PC-9 (cell line): ENCODE measurements around the gene GYG1. TPM values are rescaled to one million over a fixed set of nuclear protein-coding genes. Genes with fewer than 3 reads are reported as not detected.

Experiments
- BruUV-seq: library from RNA; stranded (reverse); fragments of 400-500 nt; replicated peaks from 2 replicates; lab custom pipeline; 2021; lab: Mats Ljungman, UMichigan
- CTCF ChIA-PET: fragments of 300-600 bp; sonication (Branson Sonifier 250); formaldehyde crosslinking; loops from one replicate; lab custom pipeline; 2022; ENCODE audit warnings: antibody characterized with exemption; lab: Charles Lee
- POLR2A ChIA-PET: fragments of 300-600 bp; sonication (Branson Sonifier 250); formaldehyde crosslinking; loops from one replicate; lab custom pipeline; 2022; ENCODE audit warnings: antibody characterized with exemption; ENCODE audit not compliant: unreplicated experiment; lab: Charles Lee
- DNase-seq, 2 experiments: peaks; one replicate each; pipeline versions ENCODE4 v3.0.0 to v3.0.0-alpha.2; 2015 to 2022; ENCODE audit warnings: mixed read lengths in 1 of 2
- H2AFZ ChIP-seq: fragments of 200-600 bp; sonication (generic); 2 replicates; pipeline ENCODE4 v1.8.1; 2017; ENCODE audit warnings: antibody characterized with exemption
- H3F3A ChIP-seq: fragments of 200-600 bp; sonication (generic); 2 replicates; pipeline ENCODE4 v1.8.1; 2017; ENCODE audit warnings: antibody characterized with exemption, mild to moderate bottlenecking, low read depth; ENCODE audit not compliant: insufficient read depth
- H3K27ac ChIP-seq: fragments of 200-600 bp; sonication (generic); 2 replicates; pipeline ENCODE4 v1.6.1; 2016; ENCODE audit warnings: mixed run types
- H3K27me3 ChIP-seq: fragments of 200-600 bp; sonication (generic); 2 replicates; pipeline ENCODE4 v1.6.1; 2016; ENCODE audit warnings: low read depth, mixed run types; ENCODE audit not compliant: insufficient read depth
- H3K36me3 ChIP-seq: fragments of 200-600 bp; sonication (generic); 2 replicates; pipeline ENCODE4 v1.6.1; 2016; ENCODE audit warnings: low read depth, mixed run types
- H3K4me1 ChIP-seq: fragments of 200-600 bp; sonication (generic); replicated peaks from 2 replicates; pipeline ENCODE4 v1.6.1; 2016; ENCODE audit warnings: mixed run types; ENCODE audit not compliant: insufficient read depth
- H3K4me2 ChIP-seq: fragments of 200-600 bp; sonication (generic); 2 replicates; pipeline ENCODE4 v1.6.1; 2017; ENCODE audit warnings: mixed run types
- H3K4me3 ChIP-seq: fragments of 200-600 bp; sonication (generic); 2 replicates; pipeline ENCODE4 v1.6.1; 2016; ENCODE audit warnings: mixed run types
- H3K79me2 ChIP-seq: fragments of 200-600 bp; sonication (generic); 2 replicates; pipeline ENCODE4 v1.6.1; 2017; ENCODE audit warnings: low read depth, mixed run types
- H3K9me2 ChIP-seq: fragments of 200-600 bp; sonication (generic); 2 replicates; pipeline ENCODE4 v1.8.1; 2017; ENCODE audit warnings: mild to moderate bottlenecking; ENCODE audit not compliant: insufficient read depth
- H3K9me3 ChIP-seq: fragments of 200-600 bp; sonication (generic); 2 replicates; pipeline ENCODE4 v1.8.1; 2016; ENCODE audit warnings: low read depth; ENCODE audit not compliant: insufficient read depth
- H4K20me1 ChIP-seq: fragments of 200-600 bp; sonication (generic); 2 replicates; pipeline ENCODE4 v1.8.1; 2017; ENCODE audit not compliant: insufficient read depth
- EZH2 ChIP-seq: fragments of 200-600 bp; sonication (generic); IDR thresholded peaks from 2 replicates; pipeline ENCODE4 v1.8.0; 2017; ENCODE audit warnings: antibody characterized with exemption, low read depth
- intact Hi-C: fragments of 100-400 bp; cut with micrococcal nuclease; formaldehyde crosslinking; loops from one replicate; pipeline ENCODE4 v1.10.0; 2022; ENCODE audit not compliant: unreplicated experiment
- total RNA-seq: library from RNA; stranded (reverse); gene quantifications from 2 replicates; pipeline ENCODE4 v1.2.3, GENCODE V29; 2021
- TF ChIP-seq, protein P1 (sequence below): fragments of 200-600 bp; sonication (generic); conservative IDR thresholded peaks from 2 replicates; pipeline ENCODE4 v1.6.1; 2017; ENCODE audit warnings: mixed run types, antibody characterized with exemption, mild to moderate bottlenecking, moderate library complexity

GYG1 gene
- total RNA-seq, 1 experiment from 2014 or later: 16.5 TPM

DNA sequence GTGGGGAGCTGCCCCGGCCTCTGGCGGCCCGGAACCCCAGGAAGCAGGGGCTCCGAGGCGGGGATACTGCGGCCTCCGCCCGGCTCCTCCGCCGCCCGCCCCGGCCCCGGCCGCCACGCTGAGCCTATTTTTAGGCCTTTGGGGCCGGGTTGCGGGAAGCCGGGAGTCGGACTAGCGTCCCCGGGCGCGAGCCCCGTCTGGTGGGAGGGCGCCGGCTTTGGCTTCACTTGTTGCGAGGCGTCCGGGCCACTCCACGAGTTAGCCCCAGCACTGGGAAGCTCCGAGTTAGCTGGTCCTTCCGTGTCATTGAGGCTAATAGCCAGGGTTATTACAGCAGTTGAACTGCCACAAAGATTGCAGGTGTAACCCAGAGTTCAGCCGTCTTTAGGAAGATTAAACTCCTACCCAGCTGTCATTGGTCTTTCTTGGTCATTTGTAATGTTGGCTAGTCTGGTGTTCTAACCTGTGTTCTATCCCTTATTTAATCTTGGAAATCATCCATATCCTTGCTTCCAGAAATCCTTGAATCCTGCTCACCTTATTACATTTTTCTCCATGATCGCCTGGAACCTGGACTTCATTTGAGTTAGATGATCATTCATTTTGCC lies 791 bp downstream of the GYG1 start:
- Histone ChIP-seq H3F3A (no peaks in the 10 kb centered on the region; the same call in 1 of the 2 replicates), H3K4me1 (peaks cover 10% of the 10 kb centered on the region; the same call in 1 of the 2 replicates), H4K20me1 (no peaks in the 10 kb centered on the region), H3K79me2 (no peaks in the 10 kb centered on the region), H3K4me3 (peak overlapping the region; percentile 81), H2AFZ (peak overlapping the region; percentile 96), H3K36me3 (no peaks in the 10 kb centered on the region), H3K9me3 (no peaks in the 10 kb centered on the region), H3K9me2 (no peaks in the 10 kb centered on the region), H3K27ac (peak overlapping the region; percentile 53; the same call in 1 of the 2 replicates), H3K4me2 (peak overlapping the region; percentile 88), H3K27me3 (no peaks in the 10 kb centered on the region)
- TF ChIP-seq, protein P1, sequence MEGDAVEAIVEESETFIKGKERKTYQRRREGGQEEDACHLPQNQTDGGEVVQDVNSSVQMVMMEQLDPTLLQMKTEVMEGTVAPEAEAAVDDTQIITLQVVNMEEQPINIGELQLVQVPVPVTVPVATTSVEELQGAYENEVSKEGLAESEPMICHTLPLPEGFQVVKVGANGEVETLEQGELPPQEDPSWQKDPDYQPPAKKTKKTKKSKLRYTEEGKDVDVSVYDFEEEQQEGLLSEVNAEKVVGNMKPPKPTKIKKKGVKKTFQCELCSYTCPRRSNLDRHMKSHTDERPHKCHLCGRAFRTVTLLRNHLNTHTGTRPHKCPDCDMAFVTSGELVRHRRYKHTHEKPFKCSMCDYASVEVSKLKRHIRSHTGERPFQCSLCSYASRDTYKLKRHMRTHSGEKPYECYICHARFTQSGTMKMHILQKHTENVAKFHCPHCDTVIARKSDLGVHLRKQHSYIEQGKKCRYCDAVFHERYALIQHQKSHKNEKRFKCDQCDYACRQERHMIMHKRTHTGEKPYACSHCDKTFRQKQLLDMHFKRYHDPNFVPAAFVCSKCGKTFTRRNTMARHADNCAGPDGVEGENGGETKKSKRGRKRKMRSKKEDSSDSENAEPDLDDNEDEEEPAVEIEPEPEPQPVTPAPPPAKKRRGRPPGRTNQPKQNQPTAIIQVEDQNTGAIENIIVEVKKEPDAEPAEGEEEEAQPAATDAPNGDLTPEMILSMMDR: no peak
- intact Hi-C loops: loop anchor here (5.0 kb wide), 1 partner anchor 95 kb away; the partner anchor contains the start of gene HLTF
- DNase-seq: peak in 1 of 2 experiments; percentile 43
- POLR2A ChIA-PET: interaction anchor here (0.5 to 0.7 kb wide), 3 partner anchors 77 to 1537 kb away, joined by 3 to 8 read pairs (median 4); no protein-coding TSS in a partner anchor
- no TSS peak for BruUV-seq
- CTCF ChIA-PET: no interaction called here

GRCh38 chr3:148992635-148993255 lies 1.4 kb downstream of the GYG1 start:
- Histone ChIP-seq H3K9me2 (no peaks in the 10 kb centered on the region), H3K27ac (no peak overlapping the region), H3K9me3 (no peaks in the 10 kb centered on the region), H3K27me3 (no peaks in the 10 kb centered on the region), H3K4me2 (peak overlapping the region; percentile 88), H3K4me3 (peak overlapping the region; percentile 81; the same call in 1 of the 2 replicates), H4K20me1 (no peaks in the 10 kb centered on the region), H3K36me3 (no peaks in the 10 kb centered on the region), H3F3A (no peaks in the 10 kb centered on the region; the same call in 1 of the 2 replicates), H3K4me1 (peaks cover 10% of the 10 kb centered on the region; the same call in 1 of the 2 replicates), H3K79me2 (no peaks in the 10 kb centered on the region), H2AFZ (peak overlapping the region; percentile 96; the same call in 1 of the 2 replicates)
- ChIA-PET POLR2A (interaction anchor here (0.5 kb wide), 2 partner anchors 77 to 588 kb away, joined by 4 to 8 read pairs; no protein-coding TSS in a partner anchor), CTCF (no interaction called here)
- TF ChIP-seq, protein P1: no peak
- TF ChIP-seq EZH2: no peak
- BruUV-seq: TSS peak; percentile 63
- intact Hi-C loops: loop anchor here (5.0 kb wide), 1 partner anchor 95 kb away; the partner anchor contains the start of gene HLTF
- no peak for DNase-seq

- ChIA-PET POLR2A (no interaction called here), CTCF (interaction anchor here (0.6 kb wide), 1 partner anchor 256 kb away, joined by 3 read pairs; no protein-coding TSS in a partner anchor)
- H3K9me3 ChIP-seq: no peaks in the 10 kb centered on the region
- no peaks in the 10 kb centered on the region for H3F3A ChIP-seq
- 0 out of 2 replicates have a peak, but pooled peaks cover 2% of the 10 kb centered on the region for H3K4me1 ChIP-seq
- H3K4me2 ChIP-seq: no peak overlapping the region
- no peaks in the 10 kb centered on the region for H3K27me3 ChIP-seq
- no peaks in the 10 kb centered on the region for H3K9me2 ChIP-seq
- no peaks in the 10 kb centered on the region for H3K36me3 ChIP-seq
- no peak for TF ChIP-seq EZH2
- TF ChIP-seq, protein P1: no peak
- BruUV-seq: no TSS peak
- H2AFZ ChIP-seq: no peak overlapping the region
- no peaks in the 10 kb centered on the region for H4K20me1 ChIP-seq
- no peak for DNase-seq
- H3K27ac ChIP-seq: no peak overlapping the region
- H3K4me3 ChIP-seq: no peak overlapping the region
- no peaks in the 10 kb centered on the region for H3K79me2 ChIP-seq
- intact Hi-C loops: no loop called here
Observed at GRCh38 chr3:148997623-148998022, 6.3 kb downstream of the GYG1 start.
